Activated CD4-positive, alpha-beta T cell treated with anti-CD3 and anti-CD28 coated beads, Interleukin-2, amount 10 ng/mL, durations not matched to agents 7 days and 5 days (primary cell): ENCODE data around the gene SFT2D3. TPM values are rescaled to one million over a fixed set of nuclear protein-coding genes. Genes with fewer than 3 reads are reported as not detected.

ENCODE experiments used
- CTCF ChIA-PET: fragments of 350-600 bp; sonication (Branson Sonifier 250); formaldehyde crosslinking; loops from one replicate; lab custom pipeline; 2021; ENCODE audit warnings: antibody characterized with exemption; lab: Charles Lee
- POLR2A ChIA-PET: fragments of 350-600 bp; sonication (Branson Sonifier 250); formaldehyde crosslinking; loops from one replicate; lab custom pipeline; 2021; ENCODE audit warnings: antibody characterized with exemption; lab: Charles Lee
- DNase-seq: peaks from one replicate; pipeline ENCODE4 v3.0.0-alpha.2; 2020
- H3K27ac Mint-ChIP-seq: one replicate; pipeline ENCODE4 v1.8.0; 2021; ENCODE audit warnings: mild to moderate bottlenecking, moderate library complexity, mixed read lengths
- H3K27me3 Mint-ChIP-seq: one replicate; pipeline ENCODE4 v1.8.0; 2021; ENCODE audit warnings: mixed read lengths
- H3K36me3 Mint-ChIP-seq: one replicate; pipeline ENCODE4 v1.8.0; 2021; ENCODE audit warnings: low read depth, mixed read lengths
- H3K4me1 Mint-ChIP-seq: one replicate; pipeline ENCODE4 v1.8.0; 2021; ENCODE audit warnings: mixed read lengths
- H3K4me3 Mint-ChIP-seq: one replicate; pipeline ENCODE4 v1.8.0; 2021; ENCODE audit warnings: mild to moderate bottlenecking, moderate library complexity, mixed read lengths
- H3K9me3 Mint-ChIP-seq: one replicate; pipeline ENCODE4 v1.8.0; 2021; ENCODE audit warnings: mixed read lengths
- total RNA-seq, 2 experiments: library from RNA; stranded (reverse); gene quantifications; one replicate each; pipeline ENCODE4 v1.2.3, GENCODE V29; 2021

Gene SFT2D3
- total RNA-seq, 2 experiments from 2014 or later, result 5.0 to 5.7 TPM

- CTCF ChIA-PET, result no interaction called here
- Mint-ChIP-seq H3K27me3 (peaks cover 58% of the 10 kb centered on the region), H3K4me3 (no peak overlapping the region), H3K27ac (no peak overlapping the region), H3K4me1 (peaks cover 5% of the 10 kb centered on the region), H3K9me3 (no peaks in the 10 kb centered on the region), H3K36me3 (no peaks in the 10 kb centered on the region)
- POLR2A ChIA-PET, result no interaction called here
- DNase-seq, result no peak
These were observed 31.0 kb upstream of the SFT2D3 start for GRCh38 chr2:127670055-127670956.

DNA sequence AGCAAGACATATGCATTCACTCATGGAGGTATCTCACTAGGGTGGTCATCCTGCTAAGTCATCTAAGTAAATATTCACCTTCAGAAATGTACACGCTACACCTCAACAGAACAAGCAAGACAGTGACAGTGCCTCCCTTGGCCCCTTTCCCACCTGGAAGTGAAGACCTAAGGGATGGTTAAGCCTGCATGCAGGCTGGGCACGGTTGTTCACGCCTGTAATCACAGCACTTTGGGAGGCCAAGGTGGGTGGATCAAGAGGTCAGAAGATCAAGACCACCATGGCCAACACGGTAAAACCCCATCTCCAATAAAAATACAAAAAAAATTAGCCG lies 30.4 kb upstream of the SFT2D3 start:
- Mint-ChIP-seq H3K9me3 (no peaks in the 10 kb centered on the region), H3K4me1 (peaks cover 8% of the 10 kb centered on the region), H3K27me3 (peaks cover 56% of the 10 kb centered on the region), H3K36me3 (no peaks in the 10 kb centered on the region), H3K4me3 (no peak overlapping the region), H3K27ac (no peak overlapping the region)
- ChIA-PET CTCF (no interaction called here), POLR2A (no interaction called here)
- no peak for DNase-seq

- H3K36me3 Mint-ChIP-seq, result peaks cover 2% of the 10 kb centered on the region
- ChIA-PET POLR2A (no interaction called here), CTCF (no interaction called here)
- no peak for DNase-seq
- no peak overlapping the region for H3K4me3 Mint-ChIP-seq
- no peak overlapping the region for H3K27ac Mint-ChIP-seq
- H3K4me1 Mint-ChIP-seq, result peaks cover 10% of the 10 kb centered on the region
- H3K27me3 Mint-ChIP-seq, result peaks cover 54% of the 10 kb centered on the region
- no peaks in the 10 kb centered on the region for H3K9me3 Mint-ChIP-seq
These were observed 29.6 kb upstream of the SFT2D3 start for GRCh38 chr2:127671557-127672302.

GRCh38 chr2:127672341-127673224 lies 28.7 kb upstream of the SFT2D3 start:
- peaks cover 2% of the 10 kb centered on the region for H3K36me3 Mint-ChIP-seq
- no peak for DNase-seq

DNA sequence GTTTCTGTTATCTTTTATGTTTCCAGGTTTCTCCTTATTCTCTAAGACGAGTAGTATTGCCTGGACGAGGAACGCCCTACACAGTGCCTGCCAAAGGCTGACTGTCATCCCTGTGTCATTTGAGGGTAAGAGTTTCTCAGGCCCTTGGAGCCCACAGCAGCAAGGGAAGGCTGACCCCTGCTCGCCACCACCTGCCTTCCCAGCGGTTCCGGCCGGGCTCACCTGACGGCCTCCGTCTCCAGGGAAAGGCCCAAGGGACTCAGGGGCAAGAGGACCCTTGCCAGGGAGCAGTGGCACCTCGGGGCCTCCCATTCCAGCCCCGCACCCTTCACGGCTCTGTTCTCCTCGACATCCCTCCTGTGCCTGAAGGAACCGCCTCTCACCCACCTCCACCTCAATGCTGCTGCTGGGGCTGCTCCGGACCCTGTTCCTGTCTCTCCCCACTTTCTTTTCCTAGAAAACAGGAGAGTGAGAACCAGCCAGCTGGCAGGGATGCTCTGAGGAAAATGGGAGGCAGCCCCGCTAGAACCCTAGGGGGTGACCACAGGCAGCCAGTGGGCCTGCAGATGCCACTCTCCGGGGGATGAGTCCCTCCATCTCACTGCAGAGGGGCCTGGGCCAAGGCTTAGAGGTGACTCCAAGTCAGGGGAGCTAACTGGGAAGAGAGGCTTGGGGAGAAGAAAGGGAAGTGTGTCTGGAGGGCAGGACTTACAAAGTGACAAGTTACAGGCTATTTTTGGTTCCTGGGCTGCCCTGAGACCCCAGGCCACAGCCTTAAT lies 27.8 kb upstream of the SFT2D3 start:
- Mint-ChIP-seq H3K4me3 (no peak overlapping the region), H3K36me3 (peaks cover 2% of the 10 kb centered on the region), H3K27ac (no peak overlapping the region), H3K27me3 (peaks cover 64% of the 10 kb centered on the region), H3K4me1 (peaks cover 10% of the 10 kb centered on the region), H3K9me3 (no peaks in the 10 kb centered on the region)
- ChIA-PET POLR2A (no interaction called here), CTCF (interaction anchor here (0.6 kb wide), 1 partner anchor 123 kb away, joined by 3 read pairs; no protein-coding TSS in a partner anchor)
- DNase-seq, result no peak

More at GRCh38 chr2:127672341-127673224, 28.7 kb upstream of the SFT2D3 start:
- CTCF ChIA-PET, result interaction anchor here (0.6 kb wide), 1 partner anchor 124 kb away, joined by 3 read pairs; no protein-coding TSS in a partner anchor
- no peaks in the 10 kb centered on the region for H3K9me3 Mint-ChIP-seq
- POLR2A ChIA-PET, result no interaction called here
- H3K4me3 Mint-ChIP-seq, result no peak overlapping the region
- H3K27ac Mint-ChIP-seq, result no peak overlapping the region
- H3K27me3 Mint-ChIP-seq, result peaks cover 56% of the 10 kb centered on the region
- peaks cover 10% of the 10 kb centered on the region for H3K4me1 Mint-ChIP-seq

- Mint-ChIP-seq H3K4me3 (peak overlapping the region; percentile 44), H3K9me3 (no peaks in the 10 kb centered on the region), H3K27me3 (peaks cover 64% of the 10 kb centered on the region), H3K36me3 (peaks cover 2% of the 10 kb centered on the region), H3K27ac (no peak overlapping the region), H3K4me1 (peaks cover 10% of the 10 kb centered on the region)
- POLR2A ChIA-PET, result no interaction called here
- CTCF ChIA-PET, result no interaction called here
- peak; percentile 20 for DNase-seq
These were observed 26.8 kb upstream of the SFT2D3 start for GRCh38 chr2:127674241-127675209.

DNA sequence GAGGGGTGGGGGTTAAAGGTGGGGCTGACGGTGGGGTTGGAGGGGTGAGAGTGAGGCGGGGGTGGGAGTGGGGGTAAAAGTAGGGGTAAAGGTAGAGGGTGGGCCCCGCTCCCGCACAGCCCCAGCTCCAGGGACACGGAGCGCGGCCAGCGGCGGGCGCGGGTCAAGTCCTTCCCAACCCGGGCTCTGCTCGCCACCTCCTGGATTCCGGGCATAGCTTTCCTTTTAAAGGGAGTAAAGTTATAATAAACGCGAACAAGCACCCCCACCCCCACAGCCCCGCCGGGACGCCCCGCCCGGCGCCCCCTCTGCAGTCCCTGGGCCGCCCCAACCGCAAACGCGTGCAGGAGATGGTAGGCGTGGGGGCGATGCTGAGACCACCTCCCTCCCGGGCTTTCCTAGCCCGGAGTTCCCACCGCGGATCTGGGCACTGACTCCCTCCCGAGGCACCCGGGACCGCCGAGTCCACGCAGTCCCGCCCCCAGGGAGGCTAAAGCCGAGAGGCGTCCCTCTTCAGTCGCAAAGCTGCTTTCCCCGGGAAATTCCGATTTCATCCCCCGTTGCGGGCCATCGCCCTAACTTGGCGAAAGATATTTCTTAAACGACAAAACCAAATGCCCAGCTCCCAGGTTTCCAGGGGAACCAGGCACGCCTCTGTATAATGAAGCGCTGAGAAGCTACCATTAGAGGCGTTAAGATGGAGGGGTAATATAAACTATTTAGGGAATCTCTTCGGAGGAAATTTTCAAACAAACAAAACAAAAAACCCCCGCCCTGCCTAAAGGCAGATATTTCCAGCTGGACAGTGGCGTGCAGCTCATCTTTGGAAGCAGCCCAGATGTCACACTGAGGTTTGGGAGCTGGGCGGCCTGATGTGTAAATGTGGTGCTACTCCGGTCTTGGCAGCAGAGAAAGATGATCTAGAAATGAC lies 25.7 kb upstream of the SFT2D3 start, which contains the start of gene LIMS2:
LIMS2 (minus strand) TSS at position 200 of the 931 bp plus-strand sequence. CDS start 506 bp downstream, outside the sequence.
- Mint-ChIP-seq H3K4me3 (peak within 1 kb of the TSS; percentile 44), H3K27me3 (peaks cover 56% of the 10 kb centered on the region), H3K27ac (no peak within 1 kb of the TSS), H3K9me3 (no peaks in the 10 kb centered on the region), H3K4me1 (peaks cover 10% of the 10 kb centered on the region), H3K36me3 (peaks cover 2% of the 10 kb centered on the region)
- ChIA-PET POLR2A (no interaction called here), CTCF (interaction anchor here (0.9 to 1.3 kb wide), 2 partner anchors 20 to 41 kb away, joined by 3 to 5 read pairs; no protein-coding TSS in a partner anchor)
- DNase-seq, result no peak

DNA sequence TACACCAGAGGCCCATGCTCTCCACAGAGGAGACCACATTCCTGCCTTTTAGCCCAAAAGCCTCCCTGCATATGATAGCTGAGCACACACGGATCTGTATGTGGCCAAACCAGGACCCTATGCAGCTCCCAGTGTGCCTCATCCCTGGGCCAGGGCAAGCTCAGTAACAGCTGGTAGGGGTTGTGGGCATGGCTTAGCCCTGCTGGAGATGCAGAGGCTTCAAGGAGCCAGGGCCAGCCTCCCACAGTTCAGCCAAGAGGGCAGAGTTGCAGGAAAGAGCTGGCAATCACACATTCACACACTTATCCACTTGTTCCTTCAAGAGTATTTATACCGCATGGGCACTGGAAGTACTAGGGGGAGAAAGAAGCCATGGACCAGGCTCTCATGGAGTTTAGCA lies 24.4 kb upstream of the SFT2D3 start:
- no peak for DNase-seq
- ChIA-PET CTCF (interaction anchor here (0.8 to 1.3 kb wide), 2 partner anchors 27 to 40 kb away, joined by 3 to 4 read pairs; no protein-coding TSS in a partner anchor), POLR2A (no interaction called here)
- Mint-ChIP-seq H3K4me3 (no peak overlapping the region), H3K4me1 (peaks cover 15% of the 10 kb centered on the region), H3K27ac (no peak overlapping the region), H3K36me3 (peaks cover 2% of the 10 kb centered on the region), H3K27me3 (peaks cover 55% of the 10 kb centered on the region), H3K9me3 (no peaks in the 10 kb centered on the region)

GRCh38 chr2:127678531-127678930 lies 22.8 kb upstream of the SFT2D3 start:
- Mint-ChIP-seq H3K4me1 (peaks cover 17% of the 10 kb centered on the region), H3K36me3 (peaks cover 2% of the 10 kb centered on the region), H3K4me3 (no peak overlapping the region), H3K9me3 (no peaks in the 10 kb centered on the region), H3K27me3 (peaks cover 47% of the 10 kb centered on the region), H3K27ac (no peak overlapping the region)
- ChIA-PET POLR2A (no interaction called here), CTCF (no interaction called here)
- no peak for DNase-seq

- no peaks in the 10 kb centered on the region for H3K9me3 Mint-ChIP-seq
- POLR2A ChIA-PET, result no interaction called here
- peaks cover 43% of the 10 kb centered on the region for H3K27me3 Mint-ChIP-seq
- no peak for DNase-seq
- no peak overlapping the region for H3K4me3 Mint-ChIP-seq
- H3K36me3 Mint-ChIP-seq, result peaks cover 2% of the 10 kb centered on the region
- H3K27ac Mint-ChIP-seq, result no peak overlapping the region
- peaks cover 17% of the 10 kb centered on the region for H3K4me1 Mint-ChIP-seq
- CTCF ChIA-PET, result no interaction called here
These were observed 22.3 kb upstream of the SFT2D3 start for GRCh38 chr2:127678991-127679390.
